Panc1 (cell line): ENCODE data around the gene SLC37A1. TPM values are rescaled to one million over a fixed set of nuclear protein-coding genes. Genes with fewer than 3 reads are reported as not detected.

Source experiments
- ATAC-seq: fragments of 200-7000 bp; cut with Tn5 transposase; 2 replicates; pipeline ENCODE4 v1.9.1; 2020; ENCODE audit warnings: mild to moderate bottlenecking, moderate library complexity
- BruUV-seq: library from RNA; stranded (reverse); fragments of 400-500 nt; replicated peaks from 2 replicates; lab custom pipeline; 2021; lab: Mats Ljungman, UMichigan
- CTCF ChIA-PET: fragments of 300-600 bp; sonication (Branson Sonifier 250); formaldehyde crosslinking; loops from one replicate; lab custom pipeline; 2022; ENCODE audit warnings: antibody characterized with exemption; lab: Charles Lee
- POLR2A ChIA-PET: fragments of 300-600 bp; sonication (Branson Sonifier 250); formaldehyde crosslinking; loops from one replicate; lab custom pipeline; 2022; ENCODE audit warnings: antibody characterized with exemption; lab: Charles Lee
- DNase-seq: peaks from one replicate; pipeline ENCODE4 v3.0.0-alpha.2; 2010; ENCODE audit warnings: low read depth, low spot score
- H3K27ac ChIP-seq: 2 replicates; pipeline ENCODE4 v1.5.1; 2011; ENCODE audit warnings: mild to moderate bottlenecking, low read length, inconsistent platforms
- H3K27me3 ChIP-seq: fragments of 200-500 bp; sonication (Bioruptor generic); 2 replicates; pipeline ENCODE4 v1.6.0; 2014; ENCODE audit warnings: low read length, inconsistent platforms; ENCODE audit not compliant: control insufficient read depth, insufficient read depth
- H3K36me3 ChIP-seq: fragments of 200-500 bp; sonication (Bioruptor generic); 2 replicates; pipeline ENCODE4 v1.5.1; 2014; ENCODE audit warnings: inconsistent platforms, mild to moderate bottlenecking, low read length, moderate library complexity; ENCODE audit not compliant: control insufficient read depth, insufficient read depth
- H3K4me1 ChIP-seq: 2 replicates; pipeline ENCODE4 v1.5.1; 2011; ENCODE audit warnings: inconsistent platforms, mild to moderate bottlenecking, low read length, moderate library complexity; ENCODE audit not compliant: control insufficient read depth, insufficient read depth
- H3K4me3 ChIP-seq, 2 experiments: 2 replicates each; pipeline ENCODE4 v1.5.1; 2011 to 2012; ENCODE audit warnings: low read depth in 2 of 2, low read length in 2 of 2, mild to moderate bottlenecking in 2 of 2, inconsistent platforms in 1 of 2, moderate library complexity in 1 of 2
- H3K9me3 ChIP-seq: fragments of 200-500 bp; sonication (Bioruptor generic); 2 replicates; pipeline ENCODE4 v1.5.1; 2014; ENCODE audit warnings: low read depth, mild to moderate bottlenecking, inconsistent platforms, low read length, moderate library complexity; ENCODE audit not compliant: control insufficient read depth, insufficient read depth
- POLR2AphosphoS5 ChIP-seq: IDR thresholded peaks from 2 replicates; pipeline ENCODE4 v1.6.1; 2012; ENCODE audit warnings: mild to moderate bottlenecking, low read depth, low read length, moderate library complexity
- REST ChIP-seq, 2 experiments: IDR thresholded peaks; 2 replicates each; pipeline ENCODE4 v1.6.1; 2011 to 2012; ENCODE audit warnings: low read depth in 2 of 2, control low read depth in 1 of 2, low read length in 1 of 2, mild to moderate bottlenecking in 1 of 2, moderate library complexity in 1 of 2; ENCODE audit not compliant: insufficient read depth in 1 of 2
- SIN3A ChIP-seq: IDR thresholded peaks from 2 replicates; pipeline ENCODE4 v1.6.1; 2012; ENCODE audit warnings: low read depth, mild to moderate bottlenecking, low read length, moderate library complexity, borderline replicate concordance; ENCODE audit not compliant: insufficient read depth
- TCF7L2 ChIP-seq: IDR thresholded peaks from 2 replicates; pipeline ENCODE4 v1.6.1; 2011; ENCODE audit warnings: mild to moderate bottlenecking, low read depth, low read length, inconsistent platforms
- in situ Hi-C: cut with HindIII; loops from 2 replicates; pipeline ENCODE4 v1.10.0; 2016; ENCODE audit warnings: low sequenced_read_pairs, low pct_unique_long_range_greater_than_20kb
- intact Hi-C: fragments of 100-400 bp; cut with micrococcal nuclease; formaldehyde crosslinking; loops from one replicate; pipeline ENCODE4 v1.10.0; 2022; ENCODE audit not compliant: unreplicated experiment
- total RNA-seq: library from RNA; stranded (reverse); gene quantifications from one replicate; pipeline ENCODE4 v1.2.1, GENCODE V29; 2021; ENCODE audit not compliant: unreplicated experiment
- TF ChIP-seq, protein P1 (sequence below): fragments of 450-650 bp; IDR thresholded peaks from 2 replicates; pipeline ENCODE4 v1.5.1; 2017; ENCODE audit warnings: mild to moderate bottlenecking

Gene SLC37A1
- total RNA-seq, 1 experiment from 2014 or later, result 7.7 TPM

GRCh38 chr21:42580793-42581321, 67.2 kb downstream of the SLC37A1 start:
- no peak for TF ChIP-seq TCF7L2
- DNase-seq, result no peak
- Histone ChIP-seq H3K36me3 (no peaks in the 10 kb centered on the region), H3K4me3 (no peak overlapping the region), H3K27me3 (no peaks in the 10 kb centered on the region), H3K27ac (no peak overlapping the region), H3K9me3 (peaks cover 7% of the 10 kb centered on the region; the same call in 1 of the 2 replicates), H3K4me1 (no peaks in the 10 kb centered on the region; the same call in 1 of the 2 replicates)
- ChIA-PET POLR2A (no interaction called here), CTCF (no interaction called here)
- BruUV-seq, result no TSS peak
- in situ Hi-C loops, result no loop called here
- intact Hi-C loops, result no loop called here
- no peak for ATAC-seq

- H3K4me1 ChIP-seq, result no peaks in the 10 kb centered on the region; the same call in 1 of the 2 replicates
- ATAC-seq, result no peak
- no peak overlapping the region for H3K4me3 ChIP-seq
- in situ Hi-C loops (no loop called here), intact Hi-C loops (no loop called here)
- no peaks in the 10 kb centered on the region for H3K36me3 ChIP-seq
- ChIA-PET CTCF (no interaction called here), POLR2A (no interaction called here)
- BruUV-seq, result no TSS peak
- TF ChIP-seq POLR2AphosphoS5, result no peak
- H3K9me3 ChIP-seq, result peaks cover 7% of the 10 kb centered on the region; the same call in 1 of the 2 replicates
- DNase-seq, result no peak
- H3K27me3 ChIP-seq, result no peaks in the 10 kb centered on the region
- H3K27ac ChIP-seq, result no peak overlapping the region
Observed at GRCh38 chr21:42581336-42581992, 67.8 kb downstream of the SLC37A1 start.

GRCh38 chr21:42581993-42582786, 68.5 kb downstream of the SLC37A1 start:
- no peaks in the 10 kb centered on the region for H3K36me3 ChIP-seq
- BruUV-seq, result no TSS peak
- no peak for ATAC-seq
- no peaks in the 10 kb centered on the region; the same call in 1 of the 2 replicates for H3K4me1 ChIP-seq
- no peak overlapping the region for H3K4me3 ChIP-seq
- in situ Hi-C loops (no loop called here), intact Hi-C loops (no loop called here)
- ChIA-PET CTCF (no interaction called here), POLR2A (no interaction called here)
- TF ChIP-seq, protein P1, sequence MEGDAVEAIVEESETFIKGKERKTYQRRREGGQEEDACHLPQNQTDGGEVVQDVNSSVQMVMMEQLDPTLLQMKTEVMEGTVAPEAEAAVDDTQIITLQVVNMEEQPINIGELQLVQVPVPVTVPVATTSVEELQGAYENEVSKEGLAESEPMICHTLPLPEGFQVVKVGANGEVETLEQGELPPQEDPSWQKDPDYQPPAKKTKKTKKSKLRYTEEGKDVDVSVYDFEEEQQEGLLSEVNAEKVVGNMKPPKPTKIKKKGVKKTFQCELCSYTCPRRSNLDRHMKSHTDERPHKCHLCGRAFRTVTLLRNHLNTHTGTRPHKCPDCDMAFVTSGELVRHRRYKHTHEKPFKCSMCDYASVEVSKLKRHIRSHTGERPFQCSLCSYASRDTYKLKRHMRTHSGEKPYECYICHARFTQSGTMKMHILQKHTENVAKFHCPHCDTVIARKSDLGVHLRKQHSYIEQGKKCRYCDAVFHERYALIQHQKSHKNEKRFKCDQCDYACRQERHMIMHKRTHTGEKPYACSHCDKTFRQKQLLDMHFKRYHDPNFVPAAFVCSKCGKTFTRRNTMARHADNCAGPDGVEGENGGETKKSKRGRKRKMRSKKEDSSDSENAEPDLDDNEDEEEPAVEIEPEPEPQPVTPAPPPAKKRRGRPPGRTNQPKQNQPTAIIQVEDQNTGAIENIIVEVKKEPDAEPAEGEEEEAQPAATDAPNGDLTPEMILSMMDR, result no peak
- TF ChIP-seq REST (IDR thresholded peaks at IDR 0.05; ENCODE audit: insufficient read depth in 1 of 2, low read depth in 2 of 2, low read length in 1 of 2), result no peak
- TF ChIP-seq SIN3A, result no peak
- TF ChIP-seq TCF7L2, result no peak
- no peak for TF ChIP-seq POLR2AphosphoS5
- no peaks in the 10 kb centered on the region for H3K27me3 ChIP-seq
- no peak overlapping the region for H3K27ac ChIP-seq
- H3K9me3 ChIP-seq, result no peaks in the 10 kb centered on the region; the same call in 1 of the 2 replicates
- no peak for DNase-seq
